ENCODE measurements around the gene MROH7. TPM values are rescaled to one million over a fixed set of nuclear protein-coding genes. Genes with fewer than 3 reads are reported as not detected.

The MROH7 gene
- total RNA-seq, 2 donors from 2014 or later: 15.9 to 20.4 TPM

- Histone ChIP-seq H3K4me3 (no peak overlapping the region), H3K27me3 (replicated peaks; ENCODE audit: insufficient read depth) (no peaks in the 10 kb centered on the region), H3K4me1 (ENCODE audit: control insufficient read depth in 1 of 2, low read depth in 2 of 2) (no peaks in the 10 kb centered on the region), H3K9me3 (no peaks in the 10 kb centered on the region), H3K36me3 (no peaks in the 10 kb centered on the region), H3K27ac (no peak overlapping the region)
- ATAC-seq (ENCODE audit: insufficient number of reproducible peaks, low FRiP score, low read depth) (no peak), DNase-seq (ENCODE audit: low spot score) (no peak)
- TF ChIP-seq CTCF (IDR thresholded peaks at IDR 0.05): no peak
Observed at GRCh38 chr1:54706419-54706818, 64.8 kb downstream of the MROH7 start.

- H3K9me3 ChIP-seq: no peaks in the 10 kb centered on the region
- TF ChIP-seq CTCF (IDR thresholded peaks at IDR 0.05): no peak
- no peak overlapping the region for H3K27ac ChIP-seq
- no peaks in the 10 kb centered on the region for H3K4me1 ChIP-seq (ENCODE audit: control insufficient read depth in 1 of 2, low read depth in 2 of 2)
- no peaks in the 10 kb centered on the region for H3K27me3 ChIP-seq (replicated peaks; ENCODE audit: insufficient read depth)
- ATAC-seq (ENCODE audit: insufficient number of reproducible peaks, low FRiP score, low read depth) (no peak), DNase-seq (ENCODE audit: low spot score) (no peak)
- no peak overlapping the region for H3K4me3 ChIP-seq
- no peaks in the 10 kb centered on the region for H3K36me3 ChIP-seq
Observed at GRCh38 chr1:54708385-54708784, 66.8 kb downstream of the MROH7 start.

GRCh38 chr1:54709547-54710292, 68.1 kb downstream of the MROH7 start:
- ATAC-seq (ENCODE audit: insufficient number of reproducible peaks, low FRiP score, low read depth): no peak
- DNase-seq (ENCODE audit: low spot score): no peak
- Histone ChIP-seq H3K4me1 (ENCODE audit: control insufficient read depth in 1 of 2, low read depth in 2 of 2) (peaks cover 0 to under 1% of the 10 kb centered on the region in 2 donors), H3K9me3 (no peaks in the 10 kb centered on the region), H3K36me3 (no peaks in the 10 kb centered on the region), H3K27ac (no peak overlapping the region), H3K27me3 (replicated peaks; ENCODE audit: insufficient read depth) (no peaks in the 10 kb centered on the region), H3K4me3 (no peak overlapping the region)
- no peak for TF ChIP-seq CTCF (IDR thresholded peaks at IDR 0.05)

- H3K27ac ChIP-seq: no peak overlapping the region
- no peak for ATAC-seq (ENCODE audit: insufficient number of reproducible peaks, low FRiP score, low read depth)
- no peak for TF ChIP-seq CTCF (IDR thresholded peaks at IDR 0.05)
- H3K4me3 ChIP-seq: no peak overlapping the region
- H3K27me3 ChIP-seq (replicated peaks; ENCODE audit: insufficient read depth): no peaks in the 10 kb centered on the region
- peaks cover 0 to 7% of the 10 kb centered on the region in 2 donors for H3K4me1 ChIP-seq (ENCODE audit: control insufficient read depth in 1 of 2, low read depth in 2 of 2)
- no peak for DNase-seq (ENCODE audit: low spot score)
- no peaks in the 10 kb centered on the region for H3K36me3 ChIP-seq
- no peaks in the 10 kb centered on the region for H3K9me3 ChIP-seq
Observed at GRCh38 chr1:54710434-54710833, 68.8 kb downstream of the MROH7 start.

GRCh38 chr1:54710841-54711240, 69.3 kb downstream of the MROH7 start:
- TF ChIP-seq CTCF (IDR thresholded peaks at IDR 0.05): no peak
- Histone ChIP-seq H3K27ac (no peak overlapping the region), H3K4me3 (no peak overlapping the region), H3K36me3 (no peaks in the 10 kb centered on the region), H3K27me3 (replicated peaks; ENCODE audit: insufficient read depth) (no peaks in the 10 kb centered on the region), H3K9me3 (no peaks in the 10 kb centered on the region), H3K4me1 (ENCODE audit: control insufficient read depth in 1 of 2, low read depth in 2 of 2) (peaks cover 0 to 7% of the 10 kb centered on the region in 2 donors)
- DNase-seq (ENCODE audit: low spot score): no peak
- no peak for ATAC-seq (ENCODE audit: insufficient number of reproducible peaks, low FRiP score, low read depth)
